Vagina (tissue), 2 donors: ENCODE measurements around the gene ROGDI.

Source experiments
- CTCF ChIP-seq, 3 experiments: fragments of 450-650 bp in 2 of 3; fragments of 200-600 bp in 1 of 3; sonication (generic) in 1 of 3; IDR thresholded peaks; one replicate each; pipeline ENCODE4 v1.5.1; 2017 to 2019; ENCODE audit warnings: antibody characterized with exemption in 3 of 3, mild to moderate bottlenecking in 2 of 3, moderate library complexity in 2 of 3
- POLR2A ChIP-seq, 2 donors: fragments of 450-650 bp; IDR thresholded peaks; one replicate each; pipeline ENCODE4 v1.6.1; 2017; ENCODE audit warnings: antibody characterized with exemption in 2 of 2, mild to moderate bottlenecking in 2 of 2, moderate library complexity in 2 of 2
- POLR2AphosphoS5 ChIP-seq, 2 donors: sonication (generic); formaldehyde crosslinking; IDR thresholded peaks; one replicate each; pipeline ENCODE4 v1.9.0; 2017; ENCODE audit warnings: antibody characterized with exemption in 2 of 2, mild to moderate bottlenecking in 2 of 2, low read depth in 1 of 2; ENCODE audit not compliant: insufficient read depth in 1 of 2

- TF ChIP-seq CTCF (IDR thresholded peaks at IDR 0.05) = no peak
- TF ChIP-seq POLR2A (IDR thresholded peaks at IDR 0.05) = no peak
- no peak for TF ChIP-seq POLR2AphosphoS5 (IDR thresholded peaks at IDR 0.05; ENCODE audit: insufficient read depth in 1 of 2, low read depth in 1 of 2)
These were observed 34.3 kb upstream of the ROGDI start for GRCh38 chr16:4836727-4837126.
